HT-29 (cell line): ENCODE data around the gene PACRG. TPM values are rescaled to one million over a fixed set of nuclear protein-coding genes. Genes with fewer than 3 reads are reported as not detected.

Experiments used
- DNase-seq: peaks from one replicate; pipeline ENCODE4 v3.0.0-alpha.2; 2015; ENCODE audit warnings: low spot score
- small RNA-seq: library from RNA; depleted of rRNA; stranded (forward); fragments of <200 nt; gene quantifications from one replicate; pipeline ENCODE3, GENCODE V24; 2014
- total RNA-seq: library from RNA; depleted of rRNA; stranded (reverse); fragments of >200 nt; shearing (Covaris generic); gene quantifications from 2 replicates; pipeline ENCODE4 v1.2.3, GENCODE V29; 2014; rRNA removed

PACRG gene
- total RNA-seq, 1 experiment from 2014 or later: 0.81 TPM

DNA sequence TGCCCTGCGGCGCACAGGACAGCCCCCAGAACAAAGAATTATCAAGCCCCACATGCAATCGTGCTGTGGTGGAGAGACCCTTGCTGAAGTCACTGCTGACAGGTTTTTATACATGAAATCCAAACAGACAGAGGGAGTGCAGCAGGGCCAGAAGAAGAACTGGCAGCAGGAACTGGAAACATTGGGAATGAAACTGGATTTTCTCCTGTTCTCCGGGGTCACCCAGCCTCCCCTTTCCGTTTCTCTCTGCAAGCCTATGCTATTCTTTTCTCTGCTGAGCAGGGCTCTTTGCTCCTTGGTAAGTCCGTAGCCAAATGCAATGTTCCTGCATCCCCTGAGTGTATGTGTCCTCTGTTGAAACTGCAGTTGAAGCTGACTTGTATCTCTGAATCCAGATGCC is 623.2 kb downstream of the PACRG start:
- DNase-seq: no peak

DNA sequence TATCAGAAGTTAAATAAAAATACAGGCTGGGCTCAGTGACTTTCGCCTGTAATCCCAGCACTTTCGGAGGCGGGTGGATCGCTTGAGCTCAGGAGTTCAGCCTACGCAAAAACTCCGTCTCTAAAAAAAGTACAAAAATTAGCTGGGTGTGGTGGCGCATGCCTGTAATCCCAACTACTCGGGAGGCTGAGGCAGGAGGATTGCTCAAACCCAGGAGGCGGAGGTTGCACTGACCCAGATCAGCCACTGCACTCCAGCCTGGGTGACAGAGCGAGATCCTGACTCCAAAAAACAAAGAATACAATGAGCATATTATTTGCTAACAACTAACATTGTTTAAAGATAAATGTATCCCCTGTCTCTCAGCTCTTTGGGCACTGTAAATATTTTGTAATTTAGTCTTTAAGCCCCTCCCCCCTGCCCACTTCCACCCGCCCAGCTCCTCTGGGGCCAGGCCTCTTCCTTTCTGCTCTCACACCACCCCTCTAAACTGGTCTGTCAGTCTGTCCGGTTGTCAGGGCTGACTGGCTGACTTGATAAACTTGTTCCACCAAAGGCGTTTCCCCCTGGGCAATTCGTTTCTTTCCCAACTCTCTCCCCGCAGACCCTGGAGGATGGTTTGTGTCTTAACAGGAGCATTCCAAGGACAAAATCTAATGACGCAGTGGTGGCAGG is 624.4 kb downstream of the PACRG start:
- no peak for DNase-seq

- DNase-seq: no peak
These were observed 625.2 kb downstream of the PACRG start for GRCh38 chr6:163352966-163353365.

- no peak for DNase-seq
These were observed 626.3 kb downstream of the PACRG start for GRCh38 chr6:163354085-163354484.

GRCh38 chr6:163354761-163355425 is 627.1 kb downstream of the PACRG start:
- no peak for DNase-seq

DNA sequence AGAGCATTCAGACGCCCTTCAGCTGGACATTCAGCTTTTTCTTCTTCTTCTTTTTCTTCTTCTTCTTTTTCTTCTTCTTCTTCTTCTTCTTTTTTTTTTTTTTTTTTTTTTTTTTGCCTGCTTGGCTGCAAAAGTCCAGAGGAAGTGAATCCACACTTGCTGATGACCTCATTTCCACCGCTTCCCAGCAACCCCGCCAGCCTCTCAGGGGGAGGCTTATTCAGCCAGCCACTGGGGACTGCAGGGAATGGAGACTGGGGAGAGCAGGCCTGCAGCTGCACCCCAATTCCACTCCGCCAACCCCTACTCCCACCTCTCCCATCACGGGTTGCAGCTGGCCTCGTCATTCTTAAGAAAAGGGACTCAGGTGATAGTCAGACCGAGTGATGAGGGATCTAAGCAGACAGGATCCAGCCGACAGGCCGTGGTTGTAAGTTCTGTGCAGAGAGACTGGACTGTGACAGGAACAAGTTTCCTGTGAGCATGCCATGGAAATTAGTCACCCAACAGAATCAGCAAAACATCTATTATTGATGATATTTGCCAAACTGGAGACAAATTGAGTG is 627.7 kb downstream of the PACRG start:
- no peak for DNase-seq

GRCh38 chr6:163356324-163356723 is 628.5 kb downstream of the PACRG start:
- no peak for DNase-seq

DNA sequence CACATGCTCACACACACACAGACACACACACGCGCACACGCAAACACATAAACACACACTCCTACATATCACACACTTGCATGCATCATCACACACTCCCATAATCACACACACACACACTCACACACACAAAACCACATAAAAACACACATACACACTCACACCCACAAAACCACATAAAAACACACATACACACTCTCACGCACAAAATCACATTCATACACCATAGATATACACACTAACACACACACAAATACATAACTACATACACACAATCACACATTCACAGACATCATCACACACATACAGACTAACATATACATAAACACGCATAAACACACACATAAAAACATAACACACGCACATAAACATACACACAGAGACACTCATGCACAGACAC is 629.0 kb downstream of the PACRG start:
- DNase-seq: no peak

- no peak for DNase-seq
These were observed 636.9 kb downstream of the PACRG start for GRCh38 chr6:163364641-163365040.

Small RNAs within 50 kb of the gene (small RNA-seq; reads per million reads assigned to genes)
- not detected for gene AL031121.1
- gene AL590286.1: not detected

Other genes with a start within 250 kb of the PACRG start
- gene PRKN, start 208 bp upstream of the PACRG start, total RNA-seq: 0.99 and 3.4 TPM in 2 replicates